ENCODE data around the gene EXTL2.
A peak's percentile ranks its signal among the peaks of the same experiment; 100 is the strongest.
"Not testable (repeated sequence)": the region's sequence is repeated elsewhere in the genome, so short reads cannot be mapped to it uniquely, and the experiment has no call there.

Gene EXTL2

GRCh38 chr1:100924212-100924611 lies 29.6 kb upstream of the EXTL2 start:
- no peak for TF ChIP-seq GATA1 (IDR thresholded peaks at IDR 0.05; ENCODE audit: low read depth, low read length)
- no peak for DNase-seq

- TF ChIP-seq GATA1 (IDR thresholded peaks at IDR 0.05; ENCODE audit: low read depth, low read length): no peak
- TF ChIP-seq POLR2A (IDR thresholded peaks at IDR 0.05; ENCODE audit: low read length): no peak
- peak; percentile 62 to 82 for DNase-seq
Measured at GRCh38 chr1:100921110-100921706, 26.6 kb upstream of the EXTL2 start.

- DNase-seq: no peak
- no peak for TF ChIP-seq POLR2A (IDR thresholded peaks at IDR 0.05; ENCODE audit: low read length)
- no peak for TF ChIP-seq GATA1 (IDR thresholded peaks at IDR 0.05; ENCODE audit: low read depth, low read length)
Measured at GRCh38 chr1:100912019-100912418, 17.4 kb upstream of the EXTL2 start.

GRCh38 chr1:100909018-100909417 lies 14.4 kb upstream of the EXTL2 start:
- TF ChIP-seq POLR2A (IDR thresholded peaks at IDR 0.05; ENCODE audit: low read length) (no peak), GATA1 (IDR thresholded peaks at IDR 0.05; ENCODE audit: low read depth, low read length) (no peak)
- no peak for DNase-seq

- DNase-seq: no peak
- no peak for TF ChIP-seq POLR2A (IDR thresholded peaks at IDR 0.05; ENCODE audit: low read length)
- no peak for TF ChIP-seq GATA1 (IDR thresholded peaks at IDR 0.05; ENCODE audit: low read depth, low read length)
Measured at GRCh38 chr1:100907887-100908286, 13.2 kb upstream of the EXTL2 start.

GRCh38 chr1:100905181-100905580 lies 10.5 kb upstream of the EXTL2 start:
- DNase-seq: no peak
- TF ChIP-seq GATA1 (IDR thresholded peaks at IDR 0.05; ENCODE audit: low read depth, low read length) (no peak), POLR2A (IDR thresholded peaks at IDR 0.05; ENCODE audit: low read length) (no peak)

GRCh38 chr1:100904528-100904927 lies 9.9 kb upstream of the EXTL2 start:
- no peak for DNase-seq
- no peak for TF ChIP-seq POLR2A (IDR thresholded peaks at IDR 0.05; ENCODE audit: low read length)
- TF ChIP-seq GATA1 (IDR thresholded peaks at IDR 0.05; ENCODE audit: low read depth, low read length): no peak

- DNase-seq: no peak
- no peak for TF ChIP-seq GATA1 (IDR thresholded peaks at IDR 0.05; ENCODE audit: low read depth, low read length)
- TF ChIP-seq POLR2A (IDR thresholded peaks at IDR 0.05; ENCODE audit: low read length): no peak
Measured at GRCh38 chr1:100903777-100904176, 9.1 kb upstream of the EXTL2 start.

GRCh38 chr1:100902365-100902764 lies 7.7 kb upstream of the EXTL2 start:
- TF ChIP-seq POLR2A (IDR thresholded peaks at IDR 0.05; ENCODE audit: low read length): no peak
- no peak for TF ChIP-seq GATA1 (IDR thresholded peaks at IDR 0.05; ENCODE audit: low read depth, low read length)
- DNase-seq: no peak

- peak; percentile 77 for TF ChIP-seq POLR2A (IDR thresholded peaks at IDR 0.05; ENCODE audit: low read length)
- no peak for TF ChIP-seq GATA1 (IDR thresholded peaks at IDR 0.05; ENCODE audit: low read depth, low read length)
Measured at GRCh38 chr1:100896481-100896982, 1.9 kb upstream of the EXTL2 start.

GRCh38 chr1:100895540-100896480 lies 1.2 kb upstream of the EXTL2 start, which contains the start of gene SLC30A7:
TSS of gene SLC30A7 (plus strand) at chr1:100896090. CDS start at chr1:100896263, 173 bp downstream.
- peak; percentile 91 to 94 for DNase-seq
- TF ChIP-seq GATA1 (IDR thresholded peaks at IDR 0.05; ENCODE audit: low read depth, low read length): no peak
- TF ChIP-seq POLR2A (IDR thresholded peaks at IDR 0.05; ENCODE audit: low read length): peak; percentile 89

More at GRCh38 chr1:100896481-100896982, 1.9 kb upstream of the EXTL2 start:
- DNase-seq: peak; percentile 87 to 89

GRCh38 chr1:100893718-100894117 lies 924 bp downstream of the EXTL2 start:
- no peak for DNase-seq
- TF ChIP-seq POLR2A (IDR thresholded peaks at IDR 0.05; ENCODE audit: low read length): no peak
- no peak for TF ChIP-seq GATA1 (IDR thresholded peaks at IDR 0.05; ENCODE audit: low read depth, low read length)

- no peak for DNase-seq
- TF ChIP-seq POLR2A (IDR thresholded peaks at IDR 0.05; ENCODE audit: low read length) (no peak), GATA1 (IDR thresholded peaks at IDR 0.05; ENCODE audit: low read depth, low read length) (no peak)
Measured at GRCh38 chr1:100892554-100892953, 2.1 kb downstream of the EXTL2 start.

GRCh38 chr1:100891380-100891779 lies 3.3 kb downstream of the EXTL2 start:
- TF ChIP-seq POLR2A (IDR thresholded peaks at IDR 0.05; ENCODE audit: low read length) (no peak), GATA1 (IDR thresholded peaks at IDR 0.05; ENCODE audit: low read depth, low read length) (no peak)

GRCh38 chr1:100889869-100890482 lies 4.7 kb downstream of the EXTL2 start:
- DNase-seq: peak in 1 of 2 experiments; percentile 12

More at GRCh38 chr1:100891380-100891779, 3.3 kb downstream of the EXTL2 start:
- DNase-seq: no peak

- not testable (repeated sequence) for DNase-seq
Measured at GRCh38 chr1:100889007-100889406, 5.6 kb downstream of the EXTL2 start.

Measured in erythroblast (primary cell).